GM18858 (cell line): ENCODE data around the gene DNAH8.
"Not testable (repeated sequence)": the region's sequence is repeated elsewhere in the genome, so short reads cannot be mapped to it uniquely, and the experiment has no call there.

ENCODE experiments used
- ATAC-seq: cut with Tn5 transposase; IDR thresholded peaks from one replicate; pipeline ENCODE4 v1.9.1; 2021; ENCODE audit not compliant: unreplicated experiment

Gene DNAH8

GRCh38 chr6:38796437-38796836 lies 81.3 kb downstream of the DNAH8 start:
- not testable (repeated sequence) for ATAC-seq

- no peak for ATAC-seq
These were observed 81.7 kb downstream of the DNAH8 start for GRCh38 chr6:38796850-38797249.

GRCh38 chr6:38797391-38797790 lies 82.3 kb downstream of the DNAH8 start:
- no peak for ATAC-seq

- no peak for ATAC-seq
These were observed 84.5 kb downstream of the DNAH8 start for GRCh38 chr6:38799529-38800184.

- ATAC-seq: no peak
These were observed 86.2 kb downstream of the DNAH8 start for GRCh38 chr6:38801305-38801704.

- no peak for ATAC-seq
These were observed 87.4 kb downstream of the DNAH8 start for GRCh38 chr6:38802497-38802896.

- no peak for ATAC-seq
These were observed 88.0 kb downstream of the DNAH8 start for GRCh38 chr6:38803129-38803528.

- no peak for ATAC-seq
These were observed 89.2 kb downstream of the DNAH8 start for GRCh38 chr6:38804358-38804757.

- no peak for ATAC-seq
These were observed 90.1 kb downstream of the DNAH8 start for GRCh38 chr6:38805127-38805655.

- ATAC-seq: no peak
These were observed 90.6 kb downstream of the DNAH8 start for GRCh38 chr6:38805692-38806091.

GRCh38 chr6:38806271-38806670 lies 91.2 kb downstream of the DNAH8 start:
- ATAC-seq: no peak

GRCh38 chr6:38806833-38807232 lies 91.7 kb downstream of the DNAH8 start:
- no peak for ATAC-seq

GRCh38 chr6:38808039-38808438 lies 92.9 kb downstream of the DNAH8 start:
- ATAC-seq: no peak

GRCh38 chr6:38813041-38813823 lies 98.1 kb downstream of the DNAH8 start:
- no peak for ATAC-seq

GRCh38 chr6:38814761-38815160 lies 99.7 kb downstream of the DNAH8 start:
- no peak for ATAC-seq

- no peak for ATAC-seq
These were observed 100.1 kb downstream of the DNAH8 start for GRCh38 chr6:38815250-38815649.

GRCh38 chr6:38818691-38819090 lies 103.6 kb downstream of the DNAH8 start:
- no peak for ATAC-seq

GRCh38 chr6:38822963-38823362 lies 107.9 kb downstream of the DNAH8 start:
- no peak for ATAC-seq

- ATAC-seq: no peak
These were observed 109.3 kb downstream of the DNAH8 start for GRCh38 chr6:38824243-38824894.

GRCh38 chr6:38827024-38827423 lies 111.9 kb downstream of the DNAH8 start:
- no peak for ATAC-seq

GRCh38 chr6:38831865-38832264 lies 116.8 kb downstream of the DNAH8 start:
- no peak for ATAC-seq

GRCh38 chr6:38833320-38833719 lies 118.2 kb downstream of the DNAH8 start:
- no peak for ATAC-seq
